ENCODE data around the gene RSAD1.

RSAD1 gene

DNA sequence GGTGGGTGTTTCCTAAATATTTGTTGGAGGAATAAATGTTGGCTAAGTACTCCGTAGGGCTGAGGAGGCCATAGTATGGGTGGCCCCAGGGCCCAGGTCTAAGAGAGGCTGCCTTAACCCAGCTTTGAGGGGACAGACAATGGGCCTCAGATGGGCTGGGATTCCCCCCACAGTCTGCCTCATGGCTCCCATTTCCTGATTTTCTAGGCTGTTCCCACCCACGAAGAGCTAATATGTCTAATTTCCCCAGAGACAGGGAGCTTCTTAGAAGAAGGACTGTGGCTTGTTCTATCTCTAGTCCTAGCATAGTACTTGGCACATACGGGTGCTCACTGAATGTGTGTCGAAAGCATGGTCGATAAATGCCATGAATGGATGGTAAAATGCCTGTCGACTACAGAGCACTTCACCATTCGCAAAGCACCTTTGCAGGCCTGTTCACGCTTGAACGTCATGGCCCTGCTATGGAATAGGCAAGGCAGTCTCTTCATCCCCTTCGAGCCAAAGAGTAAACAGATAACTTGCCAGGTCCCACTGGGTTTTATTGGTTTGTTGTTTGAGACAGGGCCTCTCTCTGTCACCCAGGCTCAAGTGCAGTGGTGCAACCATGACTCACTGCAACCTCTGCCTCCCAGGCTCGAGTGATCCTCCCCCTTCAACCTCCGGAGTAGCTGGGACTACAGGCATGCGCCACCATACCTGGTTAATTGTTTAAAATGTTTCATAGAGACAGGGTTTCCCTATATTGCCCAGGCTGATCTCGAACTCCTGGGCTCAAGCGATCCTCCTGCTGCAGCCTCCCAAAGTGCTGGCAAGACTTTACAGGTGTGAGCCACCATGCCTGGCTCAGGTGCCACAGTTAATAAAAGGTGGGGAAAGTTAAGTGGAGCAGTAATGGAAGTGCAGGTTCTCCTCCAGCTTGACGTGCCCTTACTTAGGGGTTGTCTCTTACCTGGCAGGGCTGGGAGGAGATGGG lies 19.7 kb upstream of the RSAD1 start:
- TF ChIP-seq, protein P1, sequence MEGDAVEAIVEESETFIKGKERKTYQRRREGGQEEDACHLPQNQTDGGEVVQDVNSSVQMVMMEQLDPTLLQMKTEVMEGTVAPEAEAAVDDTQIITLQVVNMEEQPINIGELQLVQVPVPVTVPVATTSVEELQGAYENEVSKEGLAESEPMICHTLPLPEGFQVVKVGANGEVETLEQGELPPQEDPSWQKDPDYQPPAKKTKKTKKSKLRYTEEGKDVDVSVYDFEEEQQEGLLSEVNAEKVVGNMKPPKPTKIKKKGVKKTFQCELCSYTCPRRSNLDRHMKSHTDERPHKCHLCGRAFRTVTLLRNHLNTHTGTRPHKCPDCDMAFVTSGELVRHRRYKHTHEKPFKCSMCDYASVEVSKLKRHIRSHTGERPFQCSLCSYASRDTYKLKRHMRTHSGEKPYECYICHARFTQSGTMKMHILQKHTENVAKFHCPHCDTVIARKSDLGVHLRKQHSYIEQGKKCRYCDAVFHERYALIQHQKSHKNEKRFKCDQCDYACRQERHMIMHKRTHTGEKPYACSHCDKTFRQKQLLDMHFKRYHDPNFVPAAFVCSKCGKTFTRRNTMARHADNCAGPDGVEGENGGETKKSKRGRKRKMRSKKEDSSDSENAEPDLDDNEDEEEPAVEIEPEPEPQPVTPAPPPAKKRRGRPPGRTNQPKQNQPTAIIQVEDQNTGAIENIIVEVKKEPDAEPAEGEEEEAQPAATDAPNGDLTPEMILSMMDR (IDR thresholded peaks at IDR 0.05; ENCODE audit: borderline replicate concordance, extremely low read depth, low read length, poor library complexity, severe bottlenecking) = no peak
- no peak for TF ChIP-seq EZH2 (IDR thresholded peaks at IDR 0.05; ENCODE audit: borderline replicate concordance, low read depth, low read length, severe bottlenecking)
- H4K20me1 ChIP-seq (ENCODE audit: insufficient read depth, low read length) = peaks cover 2% of the 10 kb centered on the region; the same call in 1 of the 2 replicates
- H3K4me3 ChIP-seq (ENCODE audit: low read depth in 1 of 2, low read length in 2 of 2) = no peak overlapping the region
- H3K27me3 ChIP-seq (ENCODE audit: insufficient read depth, low read length, poor library complexity) = no peaks in the 10 kb centered on the region
- no peaks in the 10 kb centered on the region for H3K79me2 ChIP-seq (ENCODE audit: insufficient read depth, low read length)
- no peaks in the 10 kb centered on the region for H3K9me3 ChIP-seq (ENCODE audit: insufficient read depth, low read length, severe bottlenecking)
- no peak overlapping the region for H3K27ac ChIP-seq (ENCODE audit: low read length)
- H3K36me3 ChIP-seq (ENCODE audit: insufficient read depth, low read length) = peaks cover 8% of the 10 kb centered on the region; the same call in 1 of the 2 replicates
- H3K9ac ChIP-seq (ENCODE audit: low read depth, low read length) = no peak overlapping the region
- H3K4me2 ChIP-seq (ENCODE audit: insufficient read depth, low read length) = no peak overlapping the region
- DNase-seq (no peak), ATAC-seq (ENCODE audit: insufficient read depth, low read depth) (no peak)
- no peak overlapping the region for H2AFZ ChIP-seq (ENCODE audit: low read depth, low read length)
- H3K4me1 ChIP-seq (ENCODE audit: insufficient read depth, low read length) = no peaks in the 10 kb centered on the region

DNA sequence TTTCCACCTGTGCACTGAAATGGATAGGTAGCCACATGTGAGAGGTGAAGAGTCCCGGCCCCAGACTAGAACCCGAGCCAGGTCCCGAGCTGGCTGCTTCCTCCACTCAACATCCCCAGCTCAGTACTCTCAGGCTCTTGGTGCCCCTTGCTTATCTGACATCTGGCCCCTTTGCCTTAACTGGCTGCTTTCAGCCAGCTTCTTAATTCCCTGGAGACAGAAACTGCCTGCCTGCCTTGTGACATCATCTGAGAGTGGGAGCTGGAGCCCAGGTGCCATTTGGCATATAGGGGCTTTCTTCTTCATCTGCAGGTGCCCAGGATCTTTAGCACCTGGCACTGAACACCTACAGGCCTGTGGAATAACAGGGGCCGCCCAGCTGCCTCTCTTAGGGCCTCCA lies 18.9 kb upstream of the RSAD1 start:
- peaks cover 8% of the 10 kb centered on the region; the same call in 1 of the 2 replicates for H3K36me3 ChIP-seq (ENCODE audit: insufficient read depth, low read length)
- no peak overlapping the region for H3K4me2 ChIP-seq (ENCODE audit: insufficient read depth, low read length)
- no peaks in the 10 kb centered on the region for H3K9me3 ChIP-seq (ENCODE audit: insufficient read depth, low read length, severe bottlenecking)
- no peak overlapping the region for H2AFZ ChIP-seq (ENCODE audit: low read depth, low read length)
- H3K9ac ChIP-seq (ENCODE audit: low read depth, low read length) = no peak overlapping the region
- no peaks in the 10 kb centered on the region for H3K4me1 ChIP-seq (ENCODE audit: insufficient read depth, low read length)
- DNase-seq = peak; percentile 12
- no peaks in the 10 kb centered on the region for H3K27me3 ChIP-seq (ENCODE audit: insufficient read depth, low read length, poor library complexity)
- H4K20me1 ChIP-seq (ENCODE audit: insufficient read depth, low read length) = peaks cover 2% of the 10 kb centered on the region; the same call in 1 of the 2 replicates
- H3K27ac ChIP-seq (ENCODE audit: low read length) = no peak overlapping the region
- ATAC-seq (ENCODE audit: insufficient read depth, low read depth) = no peak; the same call in 2 of the 3 replicates
- H3K4me3 ChIP-seq (ENCODE audit: low read depth in 1 of 2, low read length in 2 of 2) = no peak overlapping the region
- H3K79me2 ChIP-seq (ENCODE audit: insufficient read depth, low read length) = no peaks in the 10 kb centered on the region
- TF ChIP-seq, protein P1 (IDR thresholded peaks at IDR 0.05; ENCODE audit: borderline replicate concordance, extremely low read depth, low read length, poor library complexity, severe bottlenecking) = no peak
- TF ChIP-seq EZH2 (IDR thresholded peaks at IDR 0.05; ENCODE audit: borderline replicate concordance, low read depth, low read length, severe bottlenecking) = no peak

DNA sequence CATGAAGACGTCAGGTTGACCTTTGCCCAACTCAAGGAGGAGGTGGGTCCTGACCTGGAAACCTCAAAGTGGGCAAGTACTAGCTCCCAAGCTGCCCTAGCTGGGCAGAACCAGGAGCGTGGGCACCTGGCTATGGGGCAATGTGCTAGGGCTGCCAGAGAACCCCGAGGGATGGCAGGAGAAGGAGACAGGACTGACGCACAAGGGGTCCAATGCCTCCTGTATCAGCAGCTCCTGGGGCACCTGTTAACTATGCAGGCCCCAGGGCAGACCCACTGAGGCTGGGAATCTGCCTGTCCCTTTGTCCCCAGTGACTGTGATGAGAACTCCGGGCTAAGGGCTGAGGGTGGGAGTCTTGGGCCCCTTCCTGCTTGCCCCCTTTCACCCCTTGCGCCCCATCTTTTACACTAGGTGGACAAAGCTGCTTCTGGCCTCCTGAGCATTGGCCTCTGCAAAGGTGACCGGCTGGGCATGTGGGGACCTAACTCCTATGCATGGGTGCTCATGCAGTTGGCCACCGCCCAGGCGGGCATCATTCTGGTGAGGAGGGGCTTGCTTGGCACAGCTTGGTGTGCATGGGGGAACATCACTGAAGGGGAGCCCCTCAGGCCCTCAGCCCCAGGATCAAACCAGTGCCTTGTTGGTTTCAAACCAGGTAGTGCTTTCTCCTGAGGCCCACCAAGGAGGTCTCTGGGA lies 17.7 kb upstream of the RSAD1 start:
- peaks cover under 1% of the 10 kb centered on the region; the same call in 1 of the 2 replicates for H3K36me3 ChIP-seq (ENCODE audit: insufficient read depth, low read length)
- H3K27ac ChIP-seq (ENCODE audit: low read length) = no peak overlapping the region
- H3K4me3 ChIP-seq (ENCODE audit: low read depth in 1 of 2, low read length in 2 of 2) = no peak overlapping the region
- no peak for TF ChIP-seq EZH2 (IDR thresholded peaks at IDR 0.05; ENCODE audit: borderline replicate concordance, low read depth, low read length, severe bottlenecking)
- TF ChIP-seq, protein P1 (IDR thresholded peaks at IDR 0.05; ENCODE audit: borderline replicate concordance, extremely low read depth, low read length, poor library complexity, severe bottlenecking) = no peak
- ATAC-seq (ENCODE audit: insufficient read depth, low read depth) = no peak
- H4K20me1 ChIP-seq (ENCODE audit: insufficient read depth, low read length) = peaks cover 2% of the 10 kb centered on the region; the same call in 1 of the 2 replicates
- H3K9me3 ChIP-seq (ENCODE audit: insufficient read depth, low read length, severe bottlenecking) = no peaks in the 10 kb centered on the region
- H3K79me2 ChIP-seq (ENCODE audit: insufficient read depth, low read length) = no peaks in the 10 kb centered on the region
- DNase-seq = no peak
- no peaks in the 10 kb centered on the region for H3K27me3 ChIP-seq (ENCODE audit: insufficient read depth, low read length, poor library complexity)
- no peaks in the 10 kb centered on the region for H3K4me1 ChIP-seq (ENCODE audit: insufficient read depth, low read length)
- no peak overlapping the region for H2AFZ ChIP-seq (ENCODE audit: low read depth, low read length)
- H3K9ac ChIP-seq (ENCODE audit: low read depth, low read length) = no peak overlapping the region
- H3K4me2 ChIP-seq (ENCODE audit: insufficient read depth, low read length) = no peak overlapping the region
